ENCODE data around the gene SCN10A. TPM values are rescaled to one million over a fixed set of nuclear protein-coding genes. Genes with fewer than 3 reads are reported as not detected.

The SCN10A gene
- total and polyA plus RNA-seq, 2 of the 13 experiments (the other 11 are each of a cell fraction or from before 2014, with no cell fraction given) = not detected

DNA sequence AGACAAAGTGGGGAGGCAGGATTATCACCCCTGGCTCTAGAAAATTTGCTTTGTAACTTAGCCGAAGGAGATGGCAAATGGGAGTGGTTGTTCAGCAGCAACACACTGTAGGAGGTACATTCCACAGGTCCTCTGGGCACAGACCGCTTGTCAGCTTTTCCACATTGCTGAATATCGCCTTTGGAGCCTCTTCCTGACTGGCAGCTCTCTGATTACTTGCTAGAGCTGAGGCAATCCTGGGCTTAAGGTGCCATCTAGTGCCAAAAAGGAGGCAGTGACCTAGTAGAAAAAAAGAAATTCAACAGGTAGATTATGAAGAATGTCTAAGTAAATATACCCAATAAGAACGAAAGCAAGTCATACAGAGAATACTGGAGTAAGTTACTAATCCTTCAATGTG, 153.5 kb downstream of the SCN10A start:
- H3K4me1 ChIP-seq (ENCODE audit: insufficient read depth, low read length) = no peaks in the 10 kb centered on the region; the same call in 1 of the 2 replicates
- DNase-seq (ENCODE audit: low spot score) (peak; percentile 52), FAIRE-seq (peak; percentile 81), ATAC-seq (peak; percentile 90)
- CTCF ChIA-PET (ENCODE audit: low intra/inter-chr PET ratio, low total read pairs) = interaction anchor here (1.2 to 2.0 kb wide), 2 partner anchors 16 to 141 kb away, joined by 4 to 15 read pairs; no protein-coding TSS in a partner anchor
- WGBS (ENCODE audit: low lambda C conversion rate) = 1% methylated on average over 4 of the region's 4 CpGs
- H4K20me1 ChIP-seq (ENCODE audit: insufficient read depth, low read length) = no peaks in the 10 kb centered on the region
- no peak overlapping the region for H2AFZ ChIP-seq (ENCODE audit: low read length)
- H3K4me2 ChIP-seq (ENCODE audit: low read depth, low read length) = 0 out of 2 replicates have a peak overlapping the region, but pooled peaks have one; percentile 33
- H3K4me3 ChIP-seq (replicated peaks in 1 of 3; ENCODE audit: insufficient read depth in 1 of 3, low read depth in 2 of 3, low read length in 3 of 3) = no peak overlapping the region
- no peak overlapping the region for H3K27ac ChIP-seq (ENCODE audit: extremely low read length, insufficient read depth, low read length)
- H3K27me3 ChIP-seq (ENCODE audit: control insufficient read depth in 1 of 2, insufficient read depth in 2 of 2, low read length in 2 of 2) = peaks cover 0 to 11% of the 10 kb centered on the region in 2 experiments; a peak in 2 of 5 replicates
- in situ Hi-C loops (cut with HindIII; ENCODE audit: extremely low pct_ligation_motif_present, low pct_unique_long_range_greater_than_20kb) (no loop called here), intact Hi-C loops (cut with micrococcal nuclease; ENCODE audit: unreplicated experiment) (loop anchor here (1.0 kb wide), 2 partner anchors 16 to 141 kb away; no protein-coding TSS in a partner anchor)
- POLR2A ChIA-PET = no interaction called here
- TF ChIP-seq, protein P1, sequence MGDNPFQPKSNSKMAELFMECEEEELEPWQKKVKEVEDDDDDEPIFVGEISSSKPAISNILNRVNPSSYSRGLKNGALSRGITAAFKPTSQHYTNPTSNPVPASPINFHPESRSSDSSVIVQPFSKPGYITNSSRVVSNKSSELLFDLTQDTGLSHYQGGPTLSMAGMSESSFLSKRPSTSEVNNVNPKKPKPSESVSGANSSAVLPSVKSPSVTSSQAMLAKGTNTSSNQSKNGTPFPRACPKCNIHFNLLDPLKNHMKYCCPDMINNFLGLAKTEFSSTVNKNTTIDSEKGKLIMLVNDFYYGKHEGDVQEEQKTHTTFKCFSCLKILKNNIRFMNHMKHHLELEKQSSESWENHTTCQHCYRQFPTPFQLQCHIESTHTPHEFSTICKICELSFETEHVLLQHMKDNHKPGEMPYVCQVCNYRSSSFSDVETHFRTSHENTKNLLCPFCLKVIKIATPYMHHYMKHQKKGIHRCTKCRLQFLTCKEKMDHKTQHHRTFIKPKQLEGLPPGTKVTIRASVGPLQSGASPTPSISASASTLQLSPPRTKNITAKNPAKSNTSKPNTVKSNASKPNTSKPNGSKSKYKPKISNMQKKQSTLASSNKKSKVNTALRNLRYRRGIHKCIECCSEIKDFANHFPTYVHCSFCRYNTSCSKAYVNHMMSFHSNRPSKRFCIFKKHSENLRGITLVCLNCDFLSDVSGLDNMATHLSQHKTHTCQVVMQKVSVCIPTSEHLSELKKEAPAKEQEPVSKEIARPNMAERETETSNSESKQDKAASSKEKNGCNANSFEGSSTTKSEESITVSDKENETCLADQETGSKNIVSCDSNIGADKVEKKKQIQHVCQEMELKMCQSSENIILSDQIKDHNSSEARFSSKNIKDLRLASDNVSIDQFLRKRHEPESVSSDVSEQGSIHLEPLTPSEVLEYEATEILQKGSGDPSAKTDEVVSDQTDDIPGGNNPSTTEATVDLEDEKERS (CRISPR knock-in tag; IDR thresholded peaks at IDR 0.05) = 0 out of 2 replicates have a peak, but pooled peaks have one; percentile 42
- TF ChIP-seq RAD21 (CRISPR knock-in tag; IDR thresholded peaks at IDR 0.05) (peak; percentile 25; the same call in 1 of the 2 replicates), ZNF331 (CRISPR knock-in tag; IDR thresholded peaks at IDR 0.05) (peak; percentile 25; the same call in 1 of the 2 replicates), ZNF7 (CRISPR knock-in tag; IDR thresholded peaks at IDR 0.05) (peak; percentile 56; the same call in 1 of the 2 replicates), CTCF (CRISPR knock-in tag; IDR thresholded peaks at IDR 0.05) (peak; percentile 78), ZNF563 (CRISPR knock-in tag; IDR thresholded peaks at IDR 0.05) (peak; percentile 95), ZNF225 (CRISPR knock-in tag; IDR thresholded peaks at IDR 0.05) (peak; percentile 100; the same call in 1 of the 2 replicates), NR2F6 (IDR thresholded peaks at IDR 0.05) (no peak), NR2F6 (CRISPR knock-in tag; IDR thresholded peaks at IDR 0.05) (0 out of 2 replicates have a peak, but pooled peaks have one; percentile 14), ZNF230 (CRISPR knock-in tag; IDR thresholded peaks at IDR 0.05) (0 out of 2 replicates have a peak, but pooled peaks have one; percentile 39), ZNF772 (CRISPR knock-in tag; IDR thresholded peaks at IDR 0.05) (no peak), ZNF598 (CRISPR knock-in tag; IDR thresholded peaks at IDR 0.05; ENCODE audit: borderline replicate concordance) (no peak), STAG1 (CRISPR knock-in tag; IDR thresholded peaks at IDR 0.05) (peak; percentile 84), ATM (IDR thresholded peaks at IDR 0.05; ENCODE audit: borderline replicate concordance) (no peak), POLR2A (IDR thresholded peaks at IDR 0.05; ENCODE audit: insufficient read depth in 1 of 2, low read depth in 2 of 2, low read length in 2 of 2) (no peak), FOXA3 (CRISPR knock-in tag; IDR thresholded peaks at IDR 0.05) (0 out of 2 replicates have a peak, but pooled peaks have one; percentile 14), SMC3 (IDR thresholded peaks at IDR 0.05; ENCODE audit: low read length) (peak; percentile 68)
- H3K9ac ChIP-seq (ENCODE audit: insufficient read depth, low read depth, low read length) = no peak overlapping the region
- no peaks in the 10 kb centered on the region for H3K79me2 ChIP-seq (ENCODE audit: insufficient read depth, low read length)
- peaks cover 13% of the 10 kb centered on the region; the same call in 1 of the 2 replicates for H3K9me3 ChIP-seq (ENCODE audit: low read length)
- BruUV-seq (replicated peaks) = no TSS peak
- H3K36me3 ChIP-seq (replicated peaks in 1 of 2; ENCODE audit: control insufficient read depth in 1 of 2, insufficient read depth in 2 of 2, low read length in 2 of 2) = no peaks in the 10 kb centered on the region

All from HepG2 (cell line).